Uterus (tissue), 2 donors: ENCODE data around the gene TSPAN11.

ENCODE experiments used
- CTCF ChIP-seq, 4 experiments: fragments of 200-600 bp in 2 of 4; fragments of 450-650 bp in 2 of 4; sonication (generic) in 2 of 4; IDR thresholded peaks; one replicate each; pipeline ENCODE4 v1.5.1; 2016 to 2019; ENCODE audit warnings: antibody characterized with exemption in 4 of 4, mild to moderate bottlenecking in 2 of 4, moderate library complexity in 1 of 4
- POLR2A ChIP-seq, 2 donors: fragments of 450-650 bp; IDR thresholded peaks; one replicate each; pipeline ENCODE4 v1.6.1; 2016; ENCODE audit warnings: antibody characterized with exemption in 2 of 2, mild to moderate bottlenecking in 1 of 2, moderate library complexity in 1 of 2

GRCh38 chr12:30953257-30953656 is 26.7 kb downstream of the TSPAN11 start:
- TF ChIP-seq POLR2A (IDR thresholded peaks at IDR 0.05) (no peak), CTCF (IDR thresholded peaks at IDR 0.05) (no peak)
